ENCODE results near the gene RUNX1.

Gene RUNX1

GRCh38 chr21:34935452-34935851, 113.7 kb downstream of the RUNX1 start:
- Histone ChIP-seq H3K9me3 (replicated peaks; ENCODE audit: low read length) (no peaks in the 10 kb centered on the region), H3K9ac (ENCODE audit: low read depth, low read length) (no peak overlapping the region), H3K4me3 (ENCODE audit: low read length) (no peak overlapping the region), H3K4me1 (ENCODE audit: control insufficient read depth, insufficient read depth, low read length) (peaks cover 49% of the 10 kb centered on the region), H3K36me3 (ENCODE audit: insufficient read depth, low read length) (no peaks in the 10 kb centered on the region), H3K27me3 (ENCODE audit: control insufficient read depth, insufficient read depth, low read length) (no peaks in the 10 kb centered on the region), H3K4me2 (ENCODE audit: low read length) (no peak overlapping the region)

DNA sequence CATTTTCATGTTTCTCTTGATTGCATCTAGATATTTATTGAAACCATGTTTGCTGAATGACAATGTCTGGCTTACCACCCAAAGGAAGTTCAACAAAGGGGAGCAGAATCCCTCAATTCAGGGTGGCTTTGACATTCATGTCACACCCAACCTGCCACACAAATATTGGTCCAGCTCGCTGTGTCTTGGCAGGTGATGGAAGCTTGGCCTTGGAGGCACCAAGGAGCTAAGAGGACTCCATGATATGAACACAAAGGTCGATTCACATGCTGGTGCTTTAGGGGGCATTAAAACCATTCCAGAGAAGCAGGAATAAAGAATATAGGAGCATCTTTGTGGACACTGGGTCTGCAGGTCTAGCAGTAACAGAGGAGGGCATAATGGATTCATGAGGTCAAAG, 114.8 kb downstream of the RUNX1 start:
- Histone ChIP-seq H3K9me3 (replicated peaks; ENCODE audit: low read length) (no peaks in the 10 kb centered on the region), H3K4me1 (ENCODE audit: control insufficient read depth, insufficient read depth, low read length) (peaks cover 43% of the 10 kb centered on the region), H3K4me3 (ENCODE audit: low read length) (no peak overlapping the region)

GRCh38 chr21:34933609-34934335, 115.3 kb downstream of the RUNX1 start:
- no peak overlapping the region for H3K9ac ChIP-seq (ENCODE audit: low read depth, low read length)
- peaks cover 37% of the 10 kb centered on the region for H3K4me1 ChIP-seq (ENCODE audit: control insufficient read depth, insufficient read depth, low read length)
- H3K27me3 ChIP-seq (ENCODE audit: control insufficient read depth, insufficient read depth, low read length) = no peaks in the 10 kb centered on the region
- no peak overlapping the region for H3K4me3 ChIP-seq (ENCODE audit: low read length)
- no peaks in the 10 kb centered on the region for H3K36me3 ChIP-seq (ENCODE audit: insufficient read depth, low read length)
- H3K4me2 ChIP-seq (ENCODE audit: low read length) = no peak overlapping the region
- no peaks in the 10 kb centered on the region for H3K9me3 ChIP-seq (replicated peaks; ENCODE audit: low read length)

More for the DNA sequence above, 114.8 kb downstream of the RUNX1 start:
- Histone ChIP-seq H3K27me3 (ENCODE audit: control insufficient read depth, insufficient read depth, low read length) (no peaks in the 10 kb centered on the region), H3K36me3 (ENCODE audit: insufficient read depth, low read length) (no peaks in the 10 kb centered on the region), H3K9ac (ENCODE audit: low read depth, low read length) (no peak overlapping the region), H3K4me2 (ENCODE audit: low read length) (no peak overlapping the region)

GRCh38 chr21:34932233-34932632, 116.9 kb downstream of the RUNX1 start:
- Histone ChIP-seq H3K9ac (ENCODE audit: low read depth, low read length) (no peak overlapping the region), H3K36me3 (ENCODE audit: insufficient read depth, low read length) (no peaks in the 10 kb centered on the region), H3K4me3 (ENCODE audit: low read length) (no peak overlapping the region), H3K9me3 (replicated peaks; ENCODE audit: low read length) (no peaks in the 10 kb centered on the region), H3K4me2 (ENCODE audit: low read length) (no peak overlapping the region), H3K27me3 (ENCODE audit: control insufficient read depth, insufficient read depth, low read length) (no peaks in the 10 kb centered on the region), H3K4me1 (ENCODE audit: control insufficient read depth, insufficient read depth, low read length) (peaks cover 22% of the 10 kb centered on the region)

DNA sequence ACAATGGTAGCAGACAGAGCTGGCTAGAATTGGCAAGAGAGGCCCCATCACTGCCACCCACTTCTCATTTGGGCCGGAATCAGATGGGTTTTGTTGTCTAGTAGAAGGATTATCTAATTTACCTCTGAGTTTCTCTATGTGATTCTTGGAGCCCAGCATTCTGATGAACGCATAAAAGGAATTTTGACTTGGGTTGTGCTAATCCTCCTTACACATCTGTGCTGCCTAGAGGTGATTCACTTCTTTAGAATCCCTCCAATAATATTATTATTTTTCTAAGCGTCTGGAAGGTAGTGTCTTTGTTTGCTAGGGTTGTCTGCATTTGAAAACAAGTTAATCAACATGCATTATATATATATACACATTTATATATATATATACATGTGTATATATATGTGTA, 118.1 kb downstream of the RUNX1 start:
- Histone ChIP-seq H3K27me3 (ENCODE audit: control insufficient read depth, insufficient read depth, low read length) (no peaks in the 10 kb centered on the region), H3K9me3 (replicated peaks; ENCODE audit: low read length) (no peaks in the 10 kb centered on the region), H3K4me3 (ENCODE audit: low read length) (no peak overlapping the region), H3K36me3 (ENCODE audit: insufficient read depth, low read length) (no peaks in the 10 kb centered on the region), H3K4me2 (ENCODE audit: low read length) (peak overlapping the region; percentile 26), H3K4me1 (ENCODE audit: control insufficient read depth, insufficient read depth, low read length) (peaks cover 17% of the 10 kb centered on the region), H3K9ac (ENCODE audit: low read depth, low read length) (no peak overlapping the region)

DNA sequence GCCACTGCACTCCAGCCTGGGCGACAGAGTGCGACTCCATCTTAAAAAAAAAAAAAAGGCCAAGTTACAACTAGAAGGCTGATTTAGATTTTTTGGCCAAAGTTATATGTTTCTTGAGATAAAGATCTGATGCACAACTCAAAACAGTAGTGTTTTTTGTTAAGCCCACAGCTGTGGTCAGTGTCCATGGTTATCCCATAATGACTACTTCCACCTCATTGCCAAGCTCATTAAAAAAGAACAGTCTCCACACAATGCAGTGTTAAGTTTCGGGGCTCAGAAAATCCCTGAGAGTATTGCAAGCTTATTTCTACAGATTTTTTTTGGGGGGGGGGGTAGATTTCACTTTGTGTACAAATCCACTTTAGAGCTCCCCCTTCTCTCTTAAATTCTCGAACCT, 120.5 kb downstream of the RUNX1 start:
- no peak overlapping the region for H3K4me3 ChIP-seq (ENCODE audit: low read length)
- H3K4me1 ChIP-seq (ENCODE audit: control insufficient read depth, insufficient read depth, low read length) = peaks cover 9% of the 10 kb centered on the region
- no peaks in the 10 kb centered on the region for H3K9me3 ChIP-seq (replicated peaks; ENCODE audit: low read length)
- no peaks in the 10 kb centered on the region for H3K27me3 ChIP-seq (ENCODE audit: control insufficient read depth, insufficient read depth, low read length)
- no peak overlapping the region for H3K4me2 ChIP-seq (ENCODE audit: low read length)
- no peaks in the 10 kb centered on the region for H3K36me3 ChIP-seq (ENCODE audit: insufficient read depth, low read length)
- no peak overlapping the region for H3K9ac ChIP-seq (ENCODE audit: low read depth, low read length)

- H3K9ac ChIP-seq (ENCODE audit: low read depth, low read length) = no peak overlapping the region
- H3K27me3 ChIP-seq (ENCODE audit: control insufficient read depth, insufficient read depth, low read length) = no peaks in the 10 kb centered on the region
- H3K4me2 ChIP-seq (ENCODE audit: low read length) = no peak overlapping the region
- H3K9me3 ChIP-seq (replicated peaks; ENCODE audit: low read length) = no peaks in the 10 kb centered on the region
- peaks cover 9% of the 10 kb centered on the region for H3K4me1 ChIP-seq (ENCODE audit: control insufficient read depth, insufficient read depth, low read length)
- H3K4me3 ChIP-seq (ENCODE audit: low read length) = no peak overlapping the region
- no peaks in the 10 kb centered on the region for H3K36me3 ChIP-seq (ENCODE audit: insufficient read depth, low read length)
Observed at GRCh38 chr21:34927992-34928391, 121.1 kb downstream of the RUNX1 start.

GRCh38 chr21:34926803-34927467, 122.2 kb downstream of the RUNX1 start:
- Histone ChIP-seq H3K4me2 (ENCODE audit: low read length) (no peak overlapping the region), H3K9me3 (replicated peaks; ENCODE audit: low read length) (no peaks in the 10 kb centered on the region), H3K9ac (ENCODE audit: low read depth, low read length) (no peak overlapping the region), H3K4me3 (ENCODE audit: low read length) (no peak overlapping the region), H3K36me3 (ENCODE audit: insufficient read depth, low read length) (no peaks in the 10 kb centered on the region), H3K4me1 (ENCODE audit: control insufficient read depth, insufficient read depth, low read length) (peaks cover 9% of the 10 kb centered on the region), H3K27me3 (ENCODE audit: control insufficient read depth, insufficient read depth, low read length) (no peaks in the 10 kb centered on the region)

- Histone ChIP-seq H3K9ac (ENCODE audit: low read depth, low read length) (no peak overlapping the region), H3K36me3 (ENCODE audit: insufficient read depth, low read length) (no peaks in the 10 kb centered on the region), H3K4me3 (ENCODE audit: low read length) (no peak overlapping the region), H3K4me2 (ENCODE audit: low read length) (no peak overlapping the region), H3K9me3 (replicated peaks; ENCODE audit: low read length) (no peaks in the 10 kb centered on the region), H3K4me1 (ENCODE audit: control insufficient read depth, insufficient read depth, low read length) (peaks cover 4% of the 10 kb centered on the region), H3K27me3 (ENCODE audit: control insufficient read depth, insufficient read depth, low read length) (no peaks in the 10 kb centered on the region)
Observed at GRCh38 chr21:34925597-34925996, 123.5 kb downstream of the RUNX1 start.

- no peak overlapping the region for H3K4me2 ChIP-seq (ENCODE audit: low read length)
- H3K9me3 ChIP-seq (replicated peaks; ENCODE audit: low read length) = no peaks in the 10 kb centered on the region
- H3K4me3 ChIP-seq (ENCODE audit: low read length) = no peak overlapping the region
- no peaks in the 10 kb centered on the region for H3K36me3 ChIP-seq (ENCODE audit: insufficient read depth, low read length)
- H3K27me3 ChIP-seq (ENCODE audit: control insufficient read depth, insufficient read depth, low read length) = no peaks in the 10 kb centered on the region
- H3K4me1 ChIP-seq (ENCODE audit: control insufficient read depth, insufficient read depth, low read length) = no peaks in the 10 kb centered on the region
- H3K9ac ChIP-seq (ENCODE audit: low read depth, low read length) = no peak overlapping the region
Observed at GRCh38 chr21:34924771-34925419, 124.2 kb downstream of the RUNX1 start.

DNA sequence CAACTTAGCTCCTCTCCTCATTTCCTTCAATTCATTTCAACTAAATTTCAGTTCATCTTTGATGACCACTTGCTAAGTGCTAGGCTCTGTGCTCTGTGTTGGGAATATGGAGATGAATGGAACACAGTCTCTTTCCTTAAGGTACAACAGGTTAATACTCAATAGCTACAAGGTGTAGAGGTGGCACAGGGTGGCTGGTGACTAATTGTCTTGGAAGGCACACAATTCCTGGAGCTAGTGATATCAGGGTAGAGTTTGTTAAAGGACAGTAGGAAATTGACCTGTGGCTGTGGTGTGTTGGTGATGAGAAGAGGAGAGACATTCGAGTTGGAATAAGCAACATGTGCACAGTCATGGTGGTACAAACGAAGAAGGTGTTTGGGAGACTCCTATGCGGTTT, 124.9 kb downstream of the RUNX1 start:
- no peaks in the 10 kb centered on the region for H3K36me3 ChIP-seq (ENCODE audit: insufficient read depth, low read length)
- no peak overlapping the region for H3K4me2 ChIP-seq (ENCODE audit: low read length)
- no peak overlapping the region for H3K4me3 ChIP-seq (ENCODE audit: low read length)
- H3K9ac ChIP-seq (ENCODE audit: low read depth, low read length) = no peak overlapping the region
- no peaks in the 10 kb centered on the region for H3K27me3 ChIP-seq (ENCODE audit: control insufficient read depth, insufficient read depth, low read length)
- no peaks in the 10 kb centered on the region for H3K9me3 ChIP-seq (replicated peaks; ENCODE audit: low read length)
- H3K4me1 ChIP-seq (ENCODE audit: control insufficient read depth, insufficient read depth, low read length) = no peaks in the 10 kb centered on the region

Measured in skeletal muscle satellite cell (primary cell).